Mesothelial cell of epicardium (in vitro differentiated cells): ENCODE results near the gene AFF3. TPM values are rescaled to one million over a fixed set of nuclear protein-coding genes. Genes with fewer than 3 reads are reported as not detected.

Source experiments
- DNase-seq, 2 experiments: peaks; one replicate each; pipeline ENCODE4 v3.0.0; 2021; ENCODE audit warnings: low spot score in 2 of 2; ENCODE audit not compliant: unreplicated experiment in 2 of 2
- H3K27ac Mint-ChIP-seq: 2 replicates; pipeline ENCODE4 v1.8.0; 2021; ENCODE audit warnings: mixed read lengths
- H3K27me3 Mint-ChIP-seq: 2 replicates; pipeline ENCODE4 v1.8.0; 2021; ENCODE audit warnings: low read depth, mixed read lengths
- H3K36me3 Mint-ChIP-seq: 2 replicates; pipeline ENCODE4 v1.8.0; 2021; ENCODE audit warnings: mixed read lengths
- H3K4me1 Mint-ChIP-seq: 2 replicates; pipeline ENCODE4 v1.8.0; 2021; ENCODE audit warnings: mixed read lengths
- H3K4me3 Mint-ChIP-seq: 2 replicates; pipeline ENCODE4 v1.8.0; 2021; ENCODE audit warnings: mild to moderate bottlenecking, moderate library complexity, mixed read lengths
- H3K9me3 Mint-ChIP-seq: 2 replicates; pipeline ENCODE4 v1.8.0; 2021; ENCODE audit warnings: mixed read lengths
- total RNA-seq: library from RNA; stranded (reverse); gene quantifications from 3 replicates; pipeline ENCODE4 v1.2.1, GENCODE V29; 2021
- TF ChIP-seq, protein P1 (sequence below): fragments of 200-600 bp; sonication (generic); IDR thresholded peaks from one replicate; pipeline ENCODE4 v1.5.0; 2021; ENCODE audit warnings: antibody characterized with exemption; ENCODE audit not compliant: unreplicated experiment

Gene AFF3
- total RNA-seq, 1 donor from 2014 or later: 14.4 TPM

GRCh38 chr2:100012561-100012960 is 129.8 kb downstream of the AFF3 start:
- peaks cover 61% of the 10 kb centered on the region for H3K27me3 Mint-ChIP-seq
- no peaks in the 10 kb centered on the region for H3K36me3 Mint-ChIP-seq
- DNase-seq: no peak
- peaks cover 25% of the 10 kb centered on the region for H3K4me1 Mint-ChIP-seq
- H3K4me3 Mint-ChIP-seq: no peak overlapping the region
- TF ChIP-seq, protein P1, sequence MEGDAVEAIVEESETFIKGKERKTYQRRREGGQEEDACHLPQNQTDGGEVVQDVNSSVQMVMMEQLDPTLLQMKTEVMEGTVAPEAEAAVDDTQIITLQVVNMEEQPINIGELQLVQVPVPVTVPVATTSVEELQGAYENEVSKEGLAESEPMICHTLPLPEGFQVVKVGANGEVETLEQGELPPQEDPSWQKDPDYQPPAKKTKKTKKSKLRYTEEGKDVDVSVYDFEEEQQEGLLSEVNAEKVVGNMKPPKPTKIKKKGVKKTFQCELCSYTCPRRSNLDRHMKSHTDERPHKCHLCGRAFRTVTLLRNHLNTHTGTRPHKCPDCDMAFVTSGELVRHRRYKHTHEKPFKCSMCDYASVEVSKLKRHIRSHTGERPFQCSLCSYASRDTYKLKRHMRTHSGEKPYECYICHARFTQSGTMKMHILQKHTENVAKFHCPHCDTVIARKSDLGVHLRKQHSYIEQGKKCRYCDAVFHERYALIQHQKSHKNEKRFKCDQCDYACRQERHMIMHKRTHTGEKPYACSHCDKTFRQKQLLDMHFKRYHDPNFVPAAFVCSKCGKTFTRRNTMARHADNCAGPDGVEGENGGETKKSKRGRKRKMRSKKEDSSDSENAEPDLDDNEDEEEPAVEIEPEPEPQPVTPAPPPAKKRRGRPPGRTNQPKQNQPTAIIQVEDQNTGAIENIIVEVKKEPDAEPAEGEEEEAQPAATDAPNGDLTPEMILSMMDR: no peak
- no peak overlapping the region for H3K27ac Mint-ChIP-seq
- no peaks in the 10 kb centered on the region for H3K9me3 Mint-ChIP-seq

- Mint-ChIP-seq H3K4me3 (no peak overlapping the region), H3K4me1 (peaks cover 25% of the 10 kb centered on the region), H3K27me3 (peaks cover 74% of the 10 kb centered on the region), H3K27ac (peak overlapping the region; percentile 35), H3K9me3 (no peaks in the 10 kb centered on the region), H3K36me3 (peaks cover 4% of the 10 kb centered on the region)
- no peak for DNase-seq
- TF ChIP-seq, protein P1: no peak
Observed at GRCh38 chr2:100011272-100011731, 131.1 kb downstream of the AFF3 start.

- peaks cover 74% of the 10 kb centered on the region for H3K27me3 Mint-ChIP-seq
- no peaks in the 10 kb centered on the region for H3K9me3 Mint-ChIP-seq
- peaks cover 4% of the 10 kb centered on the region for H3K36me3 Mint-ChIP-seq
- H3K4me1 Mint-ChIP-seq: peaks cover 26% of the 10 kb centered on the region
- TF ChIP-seq, protein P1: no peak
- DNase-seq: no peak
- H3K27ac Mint-ChIP-seq: no peak overlapping the region
- H3K4me3 Mint-ChIP-seq: no peak overlapping the region
Observed at GRCh38 chr2:100010606-100011005, 131.8 kb downstream of the AFF3 start.

GRCh38 chr2:100009743-100010142 is 132.6 kb downstream of the AFF3 start:
- DNase-seq: no peak
- Mint-ChIP-seq H3K9me3 (no peaks in the 10 kb centered on the region), H3K27ac (no peak overlapping the region), H3K4me1 (peaks cover 34% of the 10 kb centered on the region), H3K4me3 (no peak overlapping the region), H3K27me3 (peaks cover 72% of the 10 kb centered on the region), H3K36me3 (peaks cover 4% of the 10 kb centered on the region)
- TF ChIP-seq, protein P1: no peak

GRCh38 chr2:100008956-100009355 is 133.4 kb downstream of the AFF3 start:
- peak overlapping the region; percentile 23 for H3K27ac Mint-ChIP-seq

More at GRCh38 chr2:100008956-100009355, 133.4 kb downstream of the AFF3 start:
- DNase-seq: no peak
- Mint-ChIP-seq H3K9me3 (no peaks in the 10 kb centered on the region), H3K27me3 (peaks cover 71% of the 10 kb centered on the region), H3K36me3 (peaks cover 4% of the 10 kb centered on the region), H3K4me3 (no peak overlapping the region), H3K4me1 (peaks cover 37% of the 10 kb centered on the region)
- TF ChIP-seq, protein P1: no peak
